ENCODE measurements around the gene OSGIN1. TPM values are rescaled to one million over a fixed set of nuclear protein-coding genes. Genes with fewer than 3 reads are reported as not detected.

OSGIN1 gene
- total RNA-seq, 2 donors from 2014 or later = 4.0 to 5.2 TPM

DNA sequence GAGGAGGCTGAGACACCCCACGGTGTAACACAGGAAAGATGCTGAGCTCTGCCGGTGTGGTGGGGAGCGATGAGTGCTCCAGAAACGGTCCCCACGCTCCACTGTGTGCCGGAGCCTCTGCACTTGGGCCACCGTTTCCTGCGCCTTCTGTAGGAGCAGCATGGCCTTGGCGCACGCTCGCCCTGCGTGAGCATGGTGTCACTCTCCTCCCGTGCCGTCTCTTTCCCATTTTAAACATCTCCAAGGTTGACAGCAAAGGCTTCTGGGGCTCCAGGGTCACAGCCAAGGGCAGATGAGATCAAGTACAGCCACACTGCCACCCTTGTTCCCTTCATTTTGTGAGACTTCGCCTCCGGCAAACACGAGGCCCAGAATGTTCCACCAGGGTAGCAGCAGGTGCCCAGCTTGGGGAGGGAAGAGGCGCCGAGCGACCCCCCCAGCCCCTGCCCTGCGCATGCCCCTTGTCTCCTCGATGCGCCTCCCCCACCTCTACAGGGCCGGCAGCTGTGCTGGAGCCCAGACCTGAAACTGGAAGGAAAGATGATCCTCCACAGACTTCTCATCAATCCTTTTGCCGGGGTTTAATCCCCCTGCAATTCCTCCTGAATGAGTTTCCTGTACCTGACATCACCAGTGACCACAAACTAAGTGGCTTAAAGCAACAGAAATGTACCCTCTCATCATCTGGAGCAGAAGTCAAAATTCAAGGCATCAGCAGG lies 19.9 kb upstream of the OSGIN1 start:
- Histone ChIP-seq H3K27me3 (no peaks in the 10 kb centered on the region), H3K4me1 (no peaks in the 10 kb centered on the region), H3K27ac (no peak overlapping the region), H3K9me3 (no peaks in the 10 kb centered on the region), H3K36me3 (replicated peaks in 1 of 2; ENCODE audit: insufficient read depth in 1 of 2, low read depth in 2 of 2) (no peaks in the 10 kb centered on the region), H3K4me3 (no peak overlapping the region)
- TF ChIP-seq, protein P1, sequence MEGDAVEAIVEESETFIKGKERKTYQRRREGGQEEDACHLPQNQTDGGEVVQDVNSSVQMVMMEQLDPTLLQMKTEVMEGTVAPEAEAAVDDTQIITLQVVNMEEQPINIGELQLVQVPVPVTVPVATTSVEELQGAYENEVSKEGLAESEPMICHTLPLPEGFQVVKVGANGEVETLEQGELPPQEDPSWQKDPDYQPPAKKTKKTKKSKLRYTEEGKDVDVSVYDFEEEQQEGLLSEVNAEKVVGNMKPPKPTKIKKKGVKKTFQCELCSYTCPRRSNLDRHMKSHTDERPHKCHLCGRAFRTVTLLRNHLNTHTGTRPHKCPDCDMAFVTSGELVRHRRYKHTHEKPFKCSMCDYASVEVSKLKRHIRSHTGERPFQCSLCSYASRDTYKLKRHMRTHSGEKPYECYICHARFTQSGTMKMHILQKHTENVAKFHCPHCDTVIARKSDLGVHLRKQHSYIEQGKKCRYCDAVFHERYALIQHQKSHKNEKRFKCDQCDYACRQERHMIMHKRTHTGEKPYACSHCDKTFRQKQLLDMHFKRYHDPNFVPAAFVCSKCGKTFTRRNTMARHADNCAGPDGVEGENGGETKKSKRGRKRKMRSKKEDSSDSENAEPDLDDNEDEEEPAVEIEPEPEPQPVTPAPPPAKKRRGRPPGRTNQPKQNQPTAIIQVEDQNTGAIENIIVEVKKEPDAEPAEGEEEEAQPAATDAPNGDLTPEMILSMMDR (IDR thresholded peaks at IDR 0.05) = no peak
- TF ChIP-seq POLR2A (IDR thresholded peaks at IDR 0.05) = no peak
- DNase-seq = no peak
- intact Hi-C loops (cut with DNase I) = no loop called here
- WGBS, 2 donors = 84 to 91% methylated on average over 20 to 25 of the region's 25 CpGs
- ATAC-seq = no peak

GRCh38 chr16:83933885-83934683 lies 19.0 kb upstream of the OSGIN1 start:
- Histone ChIP-seq H3K36me3 (replicated peaks in 1 of 2; ENCODE audit: insufficient read depth in 1 of 2, low read depth in 2 of 2) (no peaks in the 10 kb centered on the region), H3K27me3 (no peaks in the 10 kb centered on the region), H3K27ac (no peak overlapping the region), H3K4me3 (no peak overlapping the region), H3K9me3 (no peaks in the 10 kb centered on the region), H3K4me1 (no peaks in the 10 kb centered on the region)
- ATAC-seq = no peak
- 82 to 95% methylated on average over 28 of the region's 28 CpGs for WGBS, 2 donors
- DNase-seq = no peak
- intact Hi-C loops (cut with DNase I) = no loop called here
- TF ChIP-seq, protein P1 (IDR thresholded peaks at IDR 0.05) = no peak
- TF ChIP-seq POLR2A (IDR thresholded peaks at IDR 0.05) = no peak

- ATAC-seq (no peak), DNase-seq (no peak)
- Histone ChIP-seq H3K27me3 (no peaks in the 10 kb centered on the region), H3K36me3 (replicated peaks in 1 of 2; ENCODE audit: insufficient read depth in 1 of 2, low read depth in 2 of 2) (no peaks in the 10 kb centered on the region), H3K27ac (no peak overlapping the region), H3K4me3 (no peak overlapping the region), H3K9me3 (no peaks in the 10 kb centered on the region), H3K4me1 (no peaks in the 10 kb centered on the region)
- WGBS, 2 donors = 63 to 94% methylated on average over 2 to 12 of the region's 12 CpGs
- intact Hi-C loops (cut with DNase I) = no loop called here
- no peak for TF ChIP-seq POLR2A (IDR thresholded peaks at IDR 0.05)
- TF ChIP-seq, protein P1 (IDR thresholded peaks at IDR 0.05) = no peak
Measured at GRCh38 chr16:83934684-83934977, 18.4 kb upstream of the OSGIN1 start.

- H3K4me1 ChIP-seq = no peaks in the 10 kb centered on the region
- H3K4me3 ChIP-seq = no peak overlapping the region
- ATAC-seq (no peak), DNase-seq (no peak)
- TF ChIP-seq, protein P1 (IDR thresholded peaks at IDR 0.05) = no peak
- no peak for TF ChIP-seq POLR2A (IDR thresholded peaks at IDR 0.05)
- no peak overlapping the region for H3K27ac ChIP-seq
- no peaks in the 10 kb centered on the region for H3K36me3 ChIP-seq (replicated peaks in 1 of 2; ENCODE audit: insufficient read depth in 1 of 2, low read depth in 2 of 2)
- WGBS, 2 donors = 89 to 91% methylated on average over 29 of the region's 30 CpGs
- no peaks in the 10 kb centered on the region for H3K27me3 ChIP-seq
- intact Hi-C loops (cut with DNase I) = no loop called here
- no peaks in the 10 kb centered on the region for H3K9me3 ChIP-seq
Measured at GRCh38 chr16:83935005-83935857, 17.8 kb upstream of the OSGIN1 start.

Data from body of pancreas (tissue), 4 donors.